ENCODE results near the gene ASIC3.

GRCh38 chr7:151013733-151014497, 34.4 kb upstream of the ASIC3 start:
- no peak for TF ChIP-seq MYC (IDR thresholded peaks at IDR 0.05; ENCODE audit: low read depth, low read length)
- no peak for TF ChIP-seq CTCF (IDR thresholded peaks at IDR 0.05; ENCODE audit: extremely low read depth in 1 of 2, insufficient read depth in 1 of 2, low read depth in 1 of 2, low read length in 2 of 2)

Data from endothelial cell of umbilical vein (primary cell).